ENCODE measurements around the gene PIGX. TPM values are rescaled to one million over a fixed set of nuclear protein-coding genes. Genes with fewer than 3 reads are reported as not detected.

The PIGX gene
- total and polyA plus RNA-seq, 10 donors: 4.5 to 29.2 (median 15.5) TPM

GRCh38 chr3:196775938-196776337 is 63.8 kb downstream of the PIGX start:
- WGBS, 5 donors: 59 to 78% (median 67%) methylated on average over 9 of the region's 9 CpGs

DNA sequence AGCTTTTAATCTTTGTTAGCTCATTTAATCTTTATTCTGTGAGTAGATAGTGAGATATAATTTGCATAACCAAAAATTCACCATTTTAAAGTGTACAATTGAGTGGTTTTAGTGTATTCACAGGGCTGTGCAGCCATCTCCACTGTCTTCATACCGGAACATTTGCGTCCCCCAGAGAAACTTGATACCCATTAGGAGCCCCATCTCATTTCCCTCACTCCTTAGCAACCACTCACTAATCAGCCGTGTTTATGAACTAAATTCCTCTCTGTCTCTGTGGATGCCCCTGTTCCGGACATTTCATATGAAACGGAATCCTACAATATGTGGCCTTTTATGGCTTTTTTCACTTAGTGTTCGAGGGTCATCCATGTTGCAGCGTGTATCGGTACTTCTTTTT is 65.7 kb downstream of the PIGX start:
- no peak for DNase-seq
- 94 to 98% (median 95%) methylated on average over 8 of the region's 8 CpGs for WGBS, 5 donors
- Histone ChIP-seq H3K4me1 (peaks cover 22 to 77% (median 57%) of the 10 kb centered on the region in 6 donors), H3K27ac (peak overlapping the region in 2 of 8 donors; percentile 30), H3K4me3 (no peak overlapping the region), H3K9me3 (peaks cover 0 to 4% (median 0%) of the 10 kb centered on the region in 8 donors), H3K36me3 (peaks cover 2 to 41% (median 11%) of the 10 kb centered on the region in 6 donors), H3K27me3 (replicated peaks in 1 of 7) (no peaks in the 10 kb centered on the region)
- TF ChIP-seq POLR2A (IDR thresholded peaks at IDR 0.05): no peak
- no peak for TF ChIP-seq POLR2AphosphoS5 (IDR thresholded peaks at IDR 0.05)
- TF ChIP-seq, protein P1, sequence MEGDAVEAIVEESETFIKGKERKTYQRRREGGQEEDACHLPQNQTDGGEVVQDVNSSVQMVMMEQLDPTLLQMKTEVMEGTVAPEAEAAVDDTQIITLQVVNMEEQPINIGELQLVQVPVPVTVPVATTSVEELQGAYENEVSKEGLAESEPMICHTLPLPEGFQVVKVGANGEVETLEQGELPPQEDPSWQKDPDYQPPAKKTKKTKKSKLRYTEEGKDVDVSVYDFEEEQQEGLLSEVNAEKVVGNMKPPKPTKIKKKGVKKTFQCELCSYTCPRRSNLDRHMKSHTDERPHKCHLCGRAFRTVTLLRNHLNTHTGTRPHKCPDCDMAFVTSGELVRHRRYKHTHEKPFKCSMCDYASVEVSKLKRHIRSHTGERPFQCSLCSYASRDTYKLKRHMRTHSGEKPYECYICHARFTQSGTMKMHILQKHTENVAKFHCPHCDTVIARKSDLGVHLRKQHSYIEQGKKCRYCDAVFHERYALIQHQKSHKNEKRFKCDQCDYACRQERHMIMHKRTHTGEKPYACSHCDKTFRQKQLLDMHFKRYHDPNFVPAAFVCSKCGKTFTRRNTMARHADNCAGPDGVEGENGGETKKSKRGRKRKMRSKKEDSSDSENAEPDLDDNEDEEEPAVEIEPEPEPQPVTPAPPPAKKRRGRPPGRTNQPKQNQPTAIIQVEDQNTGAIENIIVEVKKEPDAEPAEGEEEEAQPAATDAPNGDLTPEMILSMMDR (IDR thresholded peaks at IDR 0.05 in 8 of 11, conservative IDR thresholded peaks at IDR 0.05 in 3 of 11): no peak
- intact Hi-C loops (cut with DNase I; ENCODE audit: low total_unique reads): no loop called here

More at GRCh38 chr3:196775938-196776337, 63.8 kb downstream of the PIGX start:
- Histone ChIP-seq H3K27ac (peak overlapping the region in 4 of 8 donors; percentile 65 to 78 (median 72)), H3K9me3 (peaks cover 0 to 4% (median 0%) of the 10 kb centered on the region in 8 donors), H3K4me1 (peaks cover 23 to 92% (median 73%) of the 10 kb centered on the region in 6 donors), H3K36me3 (peaks cover 0 to 32% (median 6%) of the 10 kb centered on the region in 6 donors), H3K4me3 (no peak overlapping the region), H3K27me3 (replicated peaks in 1 of 7) (no peaks in the 10 kb centered on the region)
- TF ChIP-seq, protein P1 (IDR thresholded peaks at IDR 0.05 in 8 of 11, conservative IDR thresholded peaks at IDR 0.05 in 3 of 11): no peak
- TF ChIP-seq POLR2A (IDR thresholded peaks at IDR 0.05) (no peak), POLR2AphosphoS5 (IDR thresholded peaks at IDR 0.05) (no peak)
- intact Hi-C loops (cut with DNase I; ENCODE audit: low total_unique reads): no loop called here
- DNase-seq: no peak

DNA sequence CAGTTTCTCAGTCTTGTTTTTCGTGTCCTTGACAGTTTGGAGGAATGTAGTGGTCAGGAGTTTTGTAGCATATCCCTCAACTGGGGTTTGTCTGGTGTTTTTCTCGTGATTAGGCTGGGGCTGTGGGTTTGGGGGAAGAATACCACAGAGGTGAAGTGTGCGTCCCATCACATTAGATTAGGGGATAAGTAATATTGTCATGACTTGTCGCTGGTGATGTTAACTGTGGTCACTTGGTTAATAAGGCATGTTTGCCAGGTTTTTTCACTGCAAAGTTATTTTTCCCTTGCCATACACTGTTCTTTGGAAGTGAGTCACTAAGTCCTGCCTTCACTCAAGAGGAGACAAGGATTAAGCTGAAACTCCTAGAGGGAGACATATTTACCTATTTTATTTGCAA is 66.6 kb downstream of the PIGX start:
- Histone ChIP-seq H3K4me3 (no peak overlapping the region), H3K27ac (peak overlapping the region in 3 of 8 donors; percentile 30), H3K4me1 (peaks cover 14 to 68% (median 48%) of the 10 kb centered on the region in 6 donors), H3K27me3 (replicated peaks in 1 of 7) (no peaks in the 10 kb centered on the region), H3K36me3 (peaks cover 3 to 50% (median 20%) of the 10 kb centered on the region in 6 donors), H3K9me3 (peaks cover 0 to 4% (median 0%) of the 10 kb centered on the region in 8 donors)
- intact Hi-C loops (cut with DNase I; ENCODE audit: low total_unique reads): no loop called here
- 74 to 82% (median 79%) methylated on average over 4 of the region's 4 CpGs for WGBS, 5 donors
- TF ChIP-seq, protein P1 (IDR thresholded peaks at IDR 0.05 in 8 of 11, conservative IDR thresholded peaks at IDR 0.05 in 3 of 11): no peak
- TF ChIP-seq POLR2A (IDR thresholded peaks at IDR 0.05) (no peak), POLR2AphosphoS5 (IDR thresholded peaks at IDR 0.05) (no peak)
- no peak for DNase-seq

- intact Hi-C loops (cut with DNase I; ENCODE audit: low total_unique reads): no loop called here
Measured at GRCh38 chr3:196782511-196782910, 70.3 kb downstream of the PIGX start.

More at GRCh38 chr3:196782511-196782910, 70.3 kb downstream of the PIGX start:
- Histone ChIP-seq H3K4me3 (no peak overlapping the region), H3K9me3 (peaks cover 0 to 4% (median 0%) of the 10 kb centered on the region in 8 donors), H3K4me1 (peaks cover 0 to 33% (median 16%) of the 10 kb centered on the region in 6 donors), H3K27ac (no peak overlapping the region), H3K36me3 (peaks cover 3 to 74% (median 22%) of the 10 kb centered on the region in 6 donors), H3K27me3 (replicated peaks in 1 of 7) (no peaks in the 10 kb centered on the region)
- TF ChIP-seq, protein P1 (IDR thresholded peaks at IDR 0.05 in 8 of 11, conservative IDR thresholded peaks at IDR 0.05 in 3 of 11): no peak
- TF ChIP-seq POLR2A (IDR thresholded peaks at IDR 0.05) (no peak), POLR2AphosphoS5 (IDR thresholded peaks at IDR 0.05) (no peak)
- DNase-seq: no peak
- 94 to 98% (median 96%) methylated on average over 4 of the region's 4 CpGs for WGBS, 5 donors

Small RNA genes within 50 kb of the gene (small RNA-seq; reads per million reads assigned to genes)
- gene RNU4-89P (0 reads per million in 4 donors), gene RNU6-42P (0 to 0.55 (median 0) reads per million in 4 donors), gene RNU6-646P (0 reads per million in 4 donors)

Other genes with a start within 250 kb of the PIGX start
- gene RNF168, start 208.6 kb upstream of the PIGX start, total RNA-seq: 10 to 100 TPM; 17.9 to 28.3 (median 24.2) TPM
- gene RNF168, start 208.6 kb upstream of the PIGX start, polyA plus RNA-seq: 1 to 10 TPM; 3.4 to 7.0 (median 3.7) TPM
- not detected for gene SMCO1, start 197.0 kb upstream of the PIGX start, total RNA-seq
- gene SMCO1, start 197.0 kb upstream of the PIGX start, polyA plus RNA-seq: not detected
- 10 to 100 TPM in 5 of 7 donors, 1 to 10 TPM in 2; 6.2 to 17.7 (median 13.0) TPM for gene WDR53, start 143.8 kb upstream of the PIGX start, total RNA-seq
- 10 to 100 TPM; 13.7 to 17.1 (median 16.6) TPM for gene WDR53, start 143.8 kb upstream of the PIGX start, polyA plus RNA-seq
- gene FBXO45, start 143.7 kb upstream of the PIGX start, total RNA-seq: 10 to 100 TPM in 3 of 7 donors, 1 to 10 TPM in 4; 7.2 to 11.7 (median 8.3) TPM
- gene FBXO45, start 143.7 kb upstream of the PIGX start, polyA plus RNA-seq: 1 to 10 TPM; 2.3 to 4.4 (median 3.1) TPM
- gene NRROS, start 72.7 kb upstream of the PIGX start, total RNA-seq: 10 to 100 TPM; 25.7 to 35.2 (median 30.8) TPM
- 10 to 100 TPM in 1 of 3 donors, 1 to 10 TPM in 2; 7.8 to 20.3 (median 8.4) TPM for gene NRROS, start 72.7 kb upstream of the PIGX start, polyA plus RNA-seq
- 1 to 10 TPM; 2.3 to 6.4 (median 3.4) TPM for gene CEP19, start 127 bp upstream of the PIGX start, total RNA-seq
- gene CEP19, start 127 bp upstream of the PIGX start, polyA plus RNA-seq: 1 to 10 TPM in 2 of 3 donors, under 1 TPM in 1; 0.68 to 2.9 (median 1.2) TPM
- gene PAK2, start 27.5 kb downstream of the PIGX start, total RNA-seq: 100 to 1,000 TPM in 5 of 7 donors, 10 to 100 TPM in 2; 95.1 to 113 (median 108) TPM
- 10 to 100 TPM; 21.2 to 34.9 (median 25.1) TPM for gene PAK2, start 27.5 kb downstream of the PIGX start, polyA plus RNA-seq
- 10 to 100 TPM; 41.7 to 59.6 (median 52.5) TPM for gene SENP5, start 155.5 kb downstream of the PIGX start, total RNA-seq
- gene SENP5, start 155.5 kb downstream of the PIGX start, polyA plus RNA-seq: 1 to 10 TPM; 5.0 to 8.7 (median 5.5) TPM
- gene NCBP2, start 230.2 kb downstream of the PIGX start, total RNA-seq: 10 to 100 TPM; 44.6 to 50.2 (median 48.7) TPM
- 10 to 100 TPM; 53.7 to 61.1 (median 56.9) TPM for gene NCBP2, start 230.2 kb downstream of the PIGX start, polyA plus RNA-seq

All from spleen (tissue), 11 donors.